A673 (cell line): Measurements from ENCODE around the gene MYBPC3. TPM values are rescaled to one million over a fixed set of nuclear protein-coding genes. Genes with fewer than 3 reads are reported as not detected.

Experiments
- BruUV-seq: library from RNA; stranded (reverse); fragments of 400-500 nt; replicated peaks from 2 replicates; lab custom pipeline; 2021; lab: Mats Ljungman, UMichigan
- CTCF ChIA-PET: fragments of 300-600 bp; sonication (Branson Sonifier 250); formaldehyde crosslinking; loops from one replicate; lab custom pipeline; 2022; ENCODE audit warnings: antibody characterized with exemption; lab: Charles Lee
- POLR2A ChIA-PET: fragments of 300-600 bp; sonication (Branson Sonifier 250); formaldehyde crosslinking; loops from one replicate; lab custom pipeline; 2022; ENCODE audit warnings: antibody characterized with exemption; ENCODE audit not compliant: low non-redundant PET; lab: Charles Lee
- DNase-seq: peaks from one replicate; pipeline ENCODE4 v3.0.0-alpha.2; 2015; ENCODE audit warnings: low spot score
- H3K27ac ChIP-seq: fragments of 200-600 bp; sonication (generic); 2 replicates; pipeline ENCODE4 v1.5.1; 2016; ENCODE audit warnings: mixed run types, low read depth, mild to moderate bottlenecking, mixed read lengths, antibody characterized with exemption, low read length; ENCODE audit not compliant: poor library complexity, severe bottlenecking
- H3K27me3 ChIP-seq: fragments of 200-600 bp; sonication (generic); replicated peaks from 2 replicates; pipeline ENCODE4 v1.6.1; 2017; ENCODE audit warnings: mixed run types, low read depth, mild to moderate bottlenecking, mixed read lengths, antibody characterized with exemption, low read length; ENCODE audit not compliant: insufficient read depth, poor library complexity
- H3K36me3 ChIP-seq: fragments of 200-600 bp; sonication (generic); 2 replicates; pipeline ENCODE4 v1.6.1; 2016; ENCODE audit warnings: mixed run types, mild to moderate bottlenecking, mixed read lengths, antibody characterized with exemption, low read length; ENCODE audit not compliant: insufficient read depth, poor library complexity, severe bottlenecking
- H3K4me1 ChIP-seq: fragments of 200-600 bp; sonication (generic); 2 replicates; pipeline ENCODE4 v1.6.1; 2017; ENCODE audit warnings: mixed run types, mild to moderate bottlenecking, mixed read lengths, antibody characterized with exemption, low read length; ENCODE audit not compliant: insufficient read depth, poor library complexity, severe bottlenecking
- H3K4me3 ChIP-seq: fragments of 200-600 bp; sonication (generic); 2 replicates; pipeline ENCODE4 v1.5.1; 2016; ENCODE audit warnings: low read depth, mixed run types, mild to moderate bottlenecking, mixed read lengths, low read length; ENCODE audit not compliant: poor library complexity, severe bottlenecking
- H3K9me3 ChIP-seq: fragments of 200-600 bp; sonication (generic); 2 replicates; pipeline ENCODE4 v1.6.1; 2016; ENCODE audit warnings: mixed run types, low read depth, mild to moderate bottlenecking, mixed read lengths, antibody characterized with exemption, low read length; ENCODE audit not compliant: poor library complexity, severe bottlenecking
- CTCF ChIP-seq: fragments of 300-800, 200-600 bp; sonication (generic); conservative IDR thresholded peaks from 2 replicates; pipeline ENCODE4 v1.5.1; 2017; ENCODE audit warnings: low read depth, mild to moderate bottlenecking, antibody characterized with exemption, low read length, moderate library complexity, mixed read lengths
- EZH2 ChIP-seq: fragments of 200-600 bp; sonication (generic); IDR thresholded peaks from 2 replicates; pipeline ENCODE4 v1.6.1; 2017; ENCODE audit warnings: borderline replicate concordance, low read depth, mild to moderate bottlenecking, mixed read lengths, antibody characterized with exemption, low read length; ENCODE audit not compliant: poor library complexity, severe bottlenecking
- intact Hi-C: fragments of 100-400 bp; cut with micrococcal nuclease; formaldehyde crosslinking; loops from one replicate; pipeline ENCODE4 v1.10.0; 2022; ENCODE audit not compliant: unreplicated experiment
- total RNA-seq: library from RNA; stranded (reverse); gene quantifications from 2 replicates; pipeline ENCODE4 v1.2.3, GENCODE V29; 2021

Gene MYBPC3
- total RNA-seq, 1 experiment from 2014 or later = not detected

- DNase-seq = no peak
- TF ChIP-seq CTCF = no peak
- Histone ChIP-seq H3K36me3 (no peaks in the 10 kb centered on the region), H3K27me3 (no peaks in the 10 kb centered on the region), H3K27ac (no peak overlapping the region), H3K4me1 (no peaks in the 10 kb centered on the region), H3K9me3 (no peaks in the 10 kb centered on the region), H3K4me3 (no peak overlapping the region)
- intact Hi-C loops = no loop called here
- ChIA-PET POLR2A (interaction anchor here (0.6 kb wide), 1 partner anchor 14 kb away, joined by 3 read pairs; no protein-coding TSS in a partner anchor), CTCF (no interaction called here)
- BruUV-seq = no TSS peak
Observed at GRCh38 chr11:47393163-47394049, 40.9 kb upstream of the MYBPC3 start.

GRCh38 chr11:47392546-47393162, 40.2 kb upstream of the MYBPC3 start:
- intact Hi-C loops = no loop called here
- Histone ChIP-seq H3K27me3 (no peaks in the 10 kb centered on the region), H3K36me3 (no peaks in the 10 kb centered on the region), H3K27ac (no peak overlapping the region), H3K4me3 (no peak overlapping the region), H3K9me3 (no peaks in the 10 kb centered on the region), H3K4me1 (no peaks in the 10 kb centered on the region)
- no TSS peak for BruUV-seq
- no peak for DNase-seq
- TF ChIP-seq CTCF (no peak), EZH2 (no peak)
- POLR2A ChIA-PET = no interaction called here
- CTCF ChIA-PET = interaction anchor here (0.9 kb wide), 1 partner anchor 18 kb away, joined by 8 read pairs; no protein-coding TSS in a partner anchor

GRCh38 chr11:47391711-47392432, 39.4 kb upstream of the MYBPC3 start:
- TF ChIP-seq EZH2 (no peak), CTCF (no peak)
- Histone ChIP-seq H3K9me3 (no peaks in the 10 kb centered on the region), H3K4me1 (no peaks in the 10 kb centered on the region), H3K36me3 (no peaks in the 10 kb centered on the region), H3K27ac (no peak overlapping the region), H3K4me3 (no peak overlapping the region), H3K27me3 (no peaks in the 10 kb centered on the region)
- intact Hi-C loops = no loop called here
- POLR2A ChIA-PET = no interaction called here
- no TSS peak for BruUV-seq
- CTCF ChIA-PET = interaction anchor here (0.9 kb wide), 1 partner anchor 18 kb away, joined by 8 read pairs; no protein-coding TSS in a partner anchor
- no peak for DNase-seq
